T-helper 2 cell (primary cell): ENCODE data around the gene NEXN.
A peak's percentile ranks its signal among the peaks of the same experiment; 100 is the strongest.
"Not testable (repeated sequence)": the region's sequence is repeated elsewhere in the genome, so short reads cannot be mapped to it uniquely, and the experiment has no call there.

Experiments
- DNase-seq, 5 experiments: peaks; one replicate each; pipeline versions ENCODE4 v3.0.0 to v3.0.0-alpha.2; 2012 to 2022

NEXN gene

DNA sequence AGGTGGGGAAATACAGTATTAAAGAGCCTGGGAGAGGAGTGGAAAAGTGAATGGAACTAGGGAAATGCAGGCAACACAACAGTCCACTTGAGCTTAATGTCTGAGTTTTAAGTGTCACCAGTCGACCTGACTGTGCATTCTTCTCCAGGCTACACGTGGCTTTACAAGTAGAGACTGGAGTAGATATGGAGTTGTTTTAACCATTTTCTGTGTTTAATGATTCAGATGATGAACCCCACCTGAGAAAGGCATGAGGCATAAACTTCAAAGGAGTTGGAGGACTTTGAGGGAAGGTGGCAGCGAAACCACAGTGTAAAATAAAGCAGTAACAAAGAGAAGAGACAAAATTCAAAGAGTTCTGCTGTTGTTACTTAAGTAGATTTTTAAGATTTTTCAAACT lies 77.9 kb downstream of the NEXN start:
- DNase-seq: no peak

- DNase-seq: no peak
Measured at GRCh38 chr1:77970192-77970591, 81.8 kb downstream of the NEXN start.

- no peak for DNase-seq
Measured at GRCh38 chr1:77972080-77972479, 83.7 kb downstream of the NEXN start.

DNA sequence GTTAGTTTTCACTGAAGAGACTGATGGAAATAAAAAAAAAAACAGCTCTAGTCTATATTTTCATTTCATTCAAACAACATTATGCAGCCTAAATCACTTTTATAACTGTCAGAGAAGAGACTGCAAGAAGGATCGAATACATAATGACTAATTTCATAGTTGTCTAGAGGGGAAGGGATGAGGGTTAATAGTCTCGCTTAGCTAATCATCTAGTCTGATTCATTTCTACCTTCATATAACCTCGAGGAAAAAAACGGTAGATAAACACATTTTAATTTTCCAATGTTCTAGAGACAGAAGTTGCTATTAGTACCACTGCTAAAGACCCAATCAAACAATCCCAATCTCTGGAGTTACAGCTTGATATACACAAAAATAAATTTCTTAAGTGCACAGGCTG lies 87.0 kb downstream of the NEXN start:
- DNase-seq: peak in 1 of 5 experiments; percentile 46

DNA sequence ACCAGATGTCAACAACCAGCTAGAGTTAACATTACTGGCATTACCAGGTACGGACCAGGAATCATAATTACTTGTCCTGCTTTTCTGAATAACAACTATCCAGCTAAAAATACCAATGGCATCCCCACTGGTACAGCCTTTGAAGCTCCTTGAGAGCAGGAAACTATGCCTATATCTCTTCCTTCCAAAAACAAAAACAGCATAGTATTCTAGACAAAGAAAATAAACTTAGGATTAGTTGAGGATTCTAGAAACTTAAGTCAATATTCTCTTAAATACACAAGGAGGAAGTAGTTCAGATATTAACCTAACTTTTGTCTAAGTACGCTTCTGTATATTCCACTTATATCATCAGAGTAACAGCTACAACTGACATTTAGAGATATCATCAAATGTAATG lies 87.5 kb downstream of the NEXN start:
- no peak for DNase-seq

GRCh38 chr1:77976433-77977076 lies 88.1 kb downstream of the NEXN start:
- DNase-seq: peak in 1 of 5 experiments; percentile 29

DNA sequence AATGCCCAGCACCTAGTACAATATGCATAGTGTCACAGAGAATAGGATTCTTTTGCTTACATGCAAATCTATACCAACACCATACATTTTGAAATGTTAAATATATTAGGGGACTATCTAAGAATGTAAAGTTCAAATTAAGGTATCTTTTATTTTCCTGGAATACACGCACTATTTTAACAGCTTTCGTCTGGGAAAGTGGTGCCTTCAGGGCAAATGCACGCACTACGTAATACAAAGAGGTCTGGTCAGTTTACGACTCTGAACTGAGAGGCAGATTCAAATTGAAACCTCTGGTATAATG lies 89.5 kb downstream of the NEXN start:
- DNase-seq: no peak

- DNase-seq: peak in 4 of 5 experiments; percentile 50 to 98 (median 76)
Measured at GRCh38 chr1:77978293-77978968, 90.0 kb downstream of the NEXN start.

- peak; percentile 73 to 99 (median 92) for DNase-seq
Measured at GRCh38 chr1:77978969-77979876, 90.8 kb downstream of the NEXN start, which contains the start of gene FUBP1. FUBP1 (minus strand) TSS chr1:77979072; CDS start chr1:77979004, 68 bp downstream.

DNA sequence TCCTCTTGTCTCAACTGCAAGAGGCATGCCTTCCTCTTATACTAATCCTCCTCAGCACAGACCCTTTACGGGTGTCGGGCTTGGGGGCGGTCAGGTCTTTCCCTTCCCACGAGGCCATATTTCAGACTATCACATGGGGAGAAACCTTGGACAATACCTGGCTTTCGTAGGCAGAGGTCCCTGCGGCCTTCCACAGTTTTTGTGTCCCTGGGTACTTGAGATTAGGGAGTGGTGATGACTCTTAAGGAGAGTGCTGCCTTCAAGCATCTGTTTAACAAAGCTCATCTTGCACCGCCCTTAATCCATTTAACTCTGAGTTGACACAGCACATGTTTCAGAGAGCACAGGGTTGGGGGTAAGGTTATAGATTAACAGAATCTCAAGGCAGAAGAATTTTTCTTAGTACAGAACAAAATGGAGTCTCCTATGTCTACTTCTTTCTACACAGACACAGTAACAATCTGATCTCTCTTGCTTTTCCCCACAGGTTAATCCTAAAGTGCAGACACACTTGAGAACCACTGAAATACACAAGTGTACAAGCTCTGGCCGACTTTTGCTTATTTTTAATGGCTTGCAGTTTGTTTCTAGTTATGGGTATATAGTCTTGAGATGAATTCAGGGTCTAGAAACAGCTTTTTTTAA lies 95.0 kb downstream of the NEXN start:
- not testable (repeated sequence) for DNase-seq

DNA sequence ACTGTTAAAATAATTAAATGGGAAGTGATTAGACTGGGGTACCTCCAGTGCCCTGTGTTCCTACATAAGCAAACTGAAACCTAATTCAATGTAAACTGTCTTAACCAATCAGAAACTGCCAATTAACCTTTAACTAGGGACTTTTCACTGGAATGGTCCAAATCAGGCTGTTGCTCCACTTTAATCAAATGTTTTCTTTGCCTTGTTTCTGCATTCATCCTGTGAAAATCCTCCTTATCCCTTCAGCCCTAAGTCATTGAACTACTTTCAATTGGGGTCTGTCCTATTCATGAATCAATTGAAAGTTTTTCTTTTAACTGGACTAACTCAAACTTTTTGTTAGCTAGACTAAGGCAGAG lies 95.6 kb downstream of the NEXN start:
- DNase-seq: no peak

- no peak for DNase-seq
Measured at GRCh38 chr1:77984629-77985028, 96.2 kb downstream of the NEXN start.

GRCh38 chr1:77986810-77987209 lies 98.4 kb downstream of the NEXN start:
- no peak for DNase-seq

DNA sequence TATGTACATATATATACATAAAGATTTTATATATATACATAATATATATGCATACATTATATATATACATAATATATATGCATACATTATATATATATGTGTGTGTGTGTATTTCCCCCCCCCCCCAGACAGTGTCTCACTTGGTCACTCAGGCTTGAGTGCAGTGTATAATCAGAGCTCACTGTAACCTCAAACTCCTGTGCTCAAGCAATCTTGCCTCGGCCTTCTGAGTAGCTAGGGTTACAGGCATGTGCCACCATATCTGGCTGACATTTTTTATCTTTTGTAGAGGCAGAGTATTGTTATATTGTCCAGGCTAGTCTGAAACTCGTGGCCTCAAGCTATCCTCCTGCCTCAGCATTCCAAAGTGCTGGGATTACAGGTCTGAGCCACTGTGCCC lies 99.5 kb downstream of the NEXN start:
- DNase-seq: no peak

- no peak for DNase-seq
Measured at GRCh38 chr1:77989744-77990143, 101.3 kb downstream of the NEXN start.

DNA sequence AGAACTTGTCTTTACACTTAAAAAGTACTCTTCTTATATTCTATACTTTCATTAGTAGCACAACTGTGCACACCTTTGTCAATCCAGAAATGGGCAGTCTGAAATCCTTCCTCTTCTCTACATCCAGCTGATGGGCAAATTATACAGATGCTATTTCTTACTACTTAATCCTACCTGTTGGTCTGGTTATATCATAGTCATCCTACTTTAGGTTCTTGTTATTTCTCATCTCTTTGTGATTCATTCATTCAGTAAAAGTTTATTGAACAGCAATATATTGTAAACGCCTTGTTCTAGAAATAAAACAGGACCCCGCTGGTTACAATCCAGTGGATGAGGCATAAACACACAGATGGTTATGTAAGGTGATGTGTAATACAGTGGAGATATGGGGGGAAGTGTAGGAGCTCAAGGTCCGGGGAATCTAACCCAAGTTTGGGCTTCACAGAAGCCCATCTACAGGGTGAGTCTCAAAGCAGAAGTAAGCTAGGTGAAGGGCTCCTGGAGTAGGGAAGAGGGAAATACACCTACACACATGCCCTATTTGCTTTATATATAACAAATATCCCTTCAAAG lies 102.3 kb downstream of the NEXN start:
- no peak for DNase-seq

GRCh38 chr1:77991638-77992037 lies 103.2 kb downstream of the NEXN start:
- DNase-seq: no peak
